Prostate gland (tissue), 2 donors: ENCODE measurements around the gene B3GAT1. TPM values are rescaled to one million over a fixed set of nuclear protein-coding genes. Genes with fewer than 3 reads are reported as not detected.

Source experiments
- DNase-seq: peaks from one replicate; pipeline ENCODE4 v3.0.0-alpha.2; 2019; ENCODE audit warnings: low spot score
- H3K27ac ChIP-seq, 2 donors: fragments of 200-600 bp; sonication (generic); 2 replicates each; pipeline ENCODE4 v1.5.1; 2017 to 2019
- H3K27me3 ChIP-seq: fragments of 200-600 bp; sonication (generic); replicated peaks from 2 replicates; pipeline ENCODE4 v1.5.1; 2019; ENCODE audit not compliant: insufficient read depth
- H3K36me3 ChIP-seq, 2 donors: fragments of 200-600 bp; sonication (generic); 1 replicate in 1 of 2; 2 replicates in 1 of 2; pipeline versions ENCODE4 v1.5.1 to v1.8.1; 2017 to 2019
- H3K4me1 ChIP-seq: fragments of 200-600 bp; sonication (generic); replicated peaks from 2 replicates; pipeline ENCODE4 v1.5.1; 2019
- H3K4me3 ChIP-seq, 2 donors: fragments of 200-600 bp; sonication (generic); 2 replicates each; pipeline ENCODE4 v1.5.1; 2017 to 2019
- H3K9me3 ChIP-seq: fragments of 200-600 bp; sonication (generic); 2 replicates; pipeline ENCODE4 v1.5.1; 2017
- POLR2A ChIP-seq: fragments of 450-650 bp; IDR thresholded peaks from one replicate; pipeline ENCODE4 v1.6.1; 2016; ENCODE audit warnings: antibody characterized with exemption, mild to moderate bottlenecking
- POLR2AphosphoS5 ChIP-seq: sonication (generic); formaldehyde crosslinking; IDR thresholded peaks from one replicate; pipeline ENCODE4 v1.6.1; 2017; ENCODE audit warnings: antibody characterized with exemption
- WGBS: methylation state at CpG from one replicate; pipeline ENCODE4 v1.1.5; 2018; 5-methylcytosine and 5-hydroxymethylcytosine counted together
- intact Hi-C: fragments of 100-400 bp; cut with DNase I; formaldehyde crosslinking; loops from one replicate; pipeline ENCODE4 v1.14.2; 2022
- total RNA-seq, 2 donors: library from RNA; depleted of rRNA; stranded (reverse); fragments of >200 nt; gene quantifications; one replicate each; pipeline ENCODE4 v1.1.0, GENCODE V29; 2016
- TF ChIP-seq, protein P1 (sequence below), 4 experiments: fragments of 200-600 bp in 2 of 4; fragments of 450-650 bp in 2 of 4; sonication (generic) in 2 of 4; IDR thresholded peaks; 1 replicate in 3 of 4; 2 replicates in 1 of 4; pipeline ENCODE4 v1.5.1; 2016 to 2019; ENCODE audit warnings: antibody characterized with exemption in 4 of 4, mild to moderate bottlenecking in 2 of 4, moderate library complexity in 2 of 4

The B3GAT1 gene
- total RNA-seq, 2 donors from 2014 or later = 3.9 to 4.9 TPM

DNA sequence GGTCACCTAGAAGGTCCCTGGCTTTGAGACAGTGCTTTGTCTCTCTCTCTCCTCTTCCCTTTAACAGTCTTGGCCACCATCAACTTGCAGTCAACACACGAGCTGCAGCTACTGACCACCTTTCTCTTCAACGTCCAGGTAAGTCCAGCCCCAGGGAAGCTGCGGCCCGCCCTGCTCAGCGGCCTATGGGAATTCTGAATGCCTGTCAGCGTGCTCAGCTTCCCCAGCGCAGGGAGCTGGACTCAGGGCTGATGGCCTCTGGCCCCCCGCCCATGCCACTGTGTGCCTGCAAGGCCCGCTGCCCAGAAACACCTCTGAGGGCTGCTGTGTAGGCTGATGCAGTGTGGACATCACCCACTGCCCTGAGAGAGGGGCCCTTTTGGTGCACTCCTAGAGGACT, 47.8 kb downstream of the B3GAT1 start:
- Histone ChIP-seq H3K27me3 (no peaks in the 10 kb centered on the region), H3K36me3 (no peaks in the 10 kb centered on the region), H3K4me1 (no peaks in the 10 kb centered on the region), H3K27ac (no peak overlapping the region), H3K4me3 (no peak overlapping the region), H3K9me3 (no peaks in the 10 kb centered on the region)
- intact Hi-C loops = no loop called here
- DNase-seq = no peak
- TF ChIP-seq POLR2A (no peak), POLR2AphosphoS5 (no peak)
- TF ChIP-seq, protein P1, sequence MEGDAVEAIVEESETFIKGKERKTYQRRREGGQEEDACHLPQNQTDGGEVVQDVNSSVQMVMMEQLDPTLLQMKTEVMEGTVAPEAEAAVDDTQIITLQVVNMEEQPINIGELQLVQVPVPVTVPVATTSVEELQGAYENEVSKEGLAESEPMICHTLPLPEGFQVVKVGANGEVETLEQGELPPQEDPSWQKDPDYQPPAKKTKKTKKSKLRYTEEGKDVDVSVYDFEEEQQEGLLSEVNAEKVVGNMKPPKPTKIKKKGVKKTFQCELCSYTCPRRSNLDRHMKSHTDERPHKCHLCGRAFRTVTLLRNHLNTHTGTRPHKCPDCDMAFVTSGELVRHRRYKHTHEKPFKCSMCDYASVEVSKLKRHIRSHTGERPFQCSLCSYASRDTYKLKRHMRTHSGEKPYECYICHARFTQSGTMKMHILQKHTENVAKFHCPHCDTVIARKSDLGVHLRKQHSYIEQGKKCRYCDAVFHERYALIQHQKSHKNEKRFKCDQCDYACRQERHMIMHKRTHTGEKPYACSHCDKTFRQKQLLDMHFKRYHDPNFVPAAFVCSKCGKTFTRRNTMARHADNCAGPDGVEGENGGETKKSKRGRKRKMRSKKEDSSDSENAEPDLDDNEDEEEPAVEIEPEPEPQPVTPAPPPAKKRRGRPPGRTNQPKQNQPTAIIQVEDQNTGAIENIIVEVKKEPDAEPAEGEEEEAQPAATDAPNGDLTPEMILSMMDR (IDR thresholded peaks at IDR 0.05) = no peak
- WGBS = 86% methylated on average over 9 of the region's 9 CpGs

DNA sequence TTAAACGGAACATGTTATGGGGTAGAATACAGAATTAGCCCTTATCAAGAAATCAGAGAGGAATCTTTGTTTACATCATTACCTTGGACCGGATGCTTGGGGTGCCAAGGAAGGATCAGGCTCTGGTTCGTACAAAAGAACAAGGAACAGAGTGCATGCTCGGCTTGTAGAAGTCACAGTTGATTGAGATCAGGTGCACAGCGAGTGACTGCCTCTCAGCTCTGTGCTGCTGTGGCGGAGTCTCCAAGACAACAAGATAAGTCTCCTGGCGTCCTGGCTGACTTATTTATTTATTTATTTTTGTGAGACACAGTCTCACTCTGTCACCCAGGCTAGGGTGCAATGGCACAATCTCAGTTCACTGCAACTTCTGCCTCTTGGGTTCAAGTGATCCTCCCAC, 48.5 kb downstream of the B3GAT1 start:
- intact Hi-C loops = no loop called here
- Histone ChIP-seq H3K27ac (no peak overlapping the region), H3K27me3 (no peaks in the 10 kb centered on the region), H3K4me1 (no peaks in the 10 kb centered on the region), H3K9me3 (no peaks in the 10 kb centered on the region), H3K4me3 (no peak overlapping the region), H3K36me3 (no peaks in the 10 kb centered on the region)
- TF ChIP-seq, protein P1 (IDR thresholded peaks at IDR 0.05) = no peak
- TF ChIP-seq POLR2A (no peak), POLR2AphosphoS5 (no peak)
- 63% methylated on average over 7 of the region's 7 CpGs for WGBS
- no peak for DNase-seq

DNA sequence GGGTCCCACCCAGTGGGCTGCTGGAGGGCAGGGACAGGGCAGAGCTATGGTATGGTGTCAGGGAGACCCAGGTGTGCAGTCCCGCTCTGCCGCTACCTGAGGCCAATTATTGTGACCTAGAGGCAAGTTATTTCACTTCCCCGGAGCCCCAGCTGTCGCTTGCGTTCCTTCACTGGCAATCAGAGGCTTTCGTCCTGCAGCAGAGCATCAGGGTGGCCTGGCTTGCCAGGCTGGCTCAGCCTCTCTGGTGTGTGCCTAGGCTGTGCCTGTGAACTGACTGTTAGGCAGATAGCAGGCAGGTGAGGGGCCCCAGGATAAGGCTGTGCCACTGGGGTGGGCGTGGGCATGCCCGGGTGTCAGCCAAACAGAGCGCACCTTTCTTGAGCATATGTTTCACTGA, 48.9 kb downstream of the B3GAT1 start:
- Histone ChIP-seq H3K27me3 (no peaks in the 10 kb centered on the region), H3K4me1 (no peaks in the 10 kb centered on the region), H3K4me3 (no peak overlapping the region), H3K27ac (no peak overlapping the region), H3K9me3 (no peaks in the 10 kb centered on the region), H3K36me3 (no peaks in the 10 kb centered on the region)
- DNase-seq = no peak
- TF ChIP-seq, protein P1 (IDR thresholded peaks at IDR 0.05) = no peak
- TF ChIP-seq POLR2AphosphoS5 (no peak), POLR2A (no peak)
- intact Hi-C loops = no loop called here
- 87% methylated on average over 9 of the region's 9 CpGs for WGBS

DNA sequence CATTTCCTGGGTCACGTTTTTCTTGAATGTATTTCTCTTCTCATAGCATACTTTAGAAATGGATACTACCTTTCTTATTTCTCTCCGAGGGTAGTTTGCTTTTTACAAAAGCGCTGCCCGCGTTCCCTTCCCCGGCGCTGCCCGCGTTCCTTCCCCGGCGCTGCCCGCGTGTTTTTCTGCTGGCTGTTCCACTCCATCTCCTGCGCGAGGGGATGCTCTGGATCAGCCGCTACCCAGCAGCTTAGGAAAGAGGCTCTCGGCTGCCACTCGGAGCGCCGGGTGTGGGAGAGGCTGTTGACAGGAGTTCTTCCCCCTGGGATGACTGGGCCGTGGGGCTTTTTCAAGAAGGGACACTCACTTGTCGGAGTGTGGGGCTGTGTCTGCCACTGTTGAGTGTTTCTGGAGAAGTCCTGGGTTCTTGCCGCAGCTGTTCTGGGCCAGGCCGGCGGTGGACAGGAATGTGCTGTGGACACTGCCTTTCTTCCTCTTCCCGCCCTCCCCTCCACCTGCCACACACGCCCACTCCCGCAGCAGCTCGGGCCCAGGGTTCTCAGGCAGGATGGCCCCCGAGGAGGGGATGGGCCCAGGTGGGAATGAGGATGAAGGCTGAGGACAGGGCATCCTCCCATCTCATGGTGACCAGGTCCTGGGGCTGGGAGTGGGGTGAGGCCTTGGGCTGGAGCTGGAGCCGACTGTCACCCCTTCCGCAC, 49.7 kb downstream of the B3GAT1 start:
- intact Hi-C loops = no loop called here
- DNase-seq = no peak

DNA sequence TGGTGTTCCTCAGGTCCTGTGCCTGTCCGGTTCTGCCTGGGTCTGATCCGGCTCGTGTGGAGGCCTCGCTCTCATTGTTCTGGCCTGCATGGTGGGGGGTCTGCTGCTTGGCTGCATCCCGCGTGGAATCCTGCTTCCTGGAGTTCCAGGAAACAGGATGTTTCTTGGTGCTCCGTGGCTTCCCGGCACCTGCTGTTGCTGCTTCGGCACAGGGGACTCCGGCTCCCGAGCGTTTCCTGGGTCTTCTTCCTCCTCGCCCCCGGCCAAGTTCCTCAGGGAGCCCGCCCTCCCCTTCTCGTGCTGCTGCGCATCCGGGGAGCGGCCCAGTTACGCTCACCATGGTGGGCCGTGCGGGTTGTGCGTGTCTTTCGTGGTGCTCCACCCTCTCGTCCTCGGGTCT, 50.4 kb downstream of the B3GAT1 start:
- H3K9me3 ChIP-seq = no peaks in the 10 kb centered on the region
- intact Hi-C loops = no loop called here
- H3K4me3 ChIP-seq = no peak overlapping the region
- TF ChIP-seq, protein P1 (IDR thresholded peaks at IDR 0.05) = no peak
- TF ChIP-seq POLR2A (no peak), POLR2AphosphoS5 (no peak)
- no peak for DNase-seq
- no peaks in the 10 kb centered on the region for H3K27me3 ChIP-seq
- 89% methylated on average over 26 of the region's 26 CpGs for WGBS
- H3K36me3 ChIP-seq = no peaks in the 10 kb centered on the region
- no peak overlapping the region for H3K27ac ChIP-seq
- no peaks in the 10 kb centered on the region for H3K4me1 ChIP-seq

More for the DNA sequence above, 49.7 kb downstream of the B3GAT1 start:
- Histone ChIP-seq H3K36me3 (no peaks in the 10 kb centered on the region), H3K27me3 (no peaks in the 10 kb centered on the region), H3K4me3 (no peak overlapping the region), H3K27ac (no peak overlapping the region), H3K9me3 (no peaks in the 10 kb centered on the region), H3K4me1 (no peaks in the 10 kb centered on the region)
- whole genome bisulfite sequencing = 85% methylated on average over 31 of the region's 32 CpGs
- TF ChIP-seq POLR2AphosphoS5 = no peak
- TF ChIP-seq, protein P1 (IDR thresholded peaks at IDR 0.05) = no peak
- TF ChIP-seq POLR2A = no peak
